ENCODE data around the gene FAM222B. TPM values are rescaled to one million over a fixed set of nuclear protein-coding genes. Genes with fewer than 3 reads are reported as not detected.
"Not testable (repeated sequence)": the region's sequence is repeated elsewhere in the genome, so short reads cannot be mapped to it uniquely, and the experiment has no call there.

FAM222B gene
- total RNA-seq, 2 donors from 2014 or later: 28.9 to 33.0 TPM

DNA sequence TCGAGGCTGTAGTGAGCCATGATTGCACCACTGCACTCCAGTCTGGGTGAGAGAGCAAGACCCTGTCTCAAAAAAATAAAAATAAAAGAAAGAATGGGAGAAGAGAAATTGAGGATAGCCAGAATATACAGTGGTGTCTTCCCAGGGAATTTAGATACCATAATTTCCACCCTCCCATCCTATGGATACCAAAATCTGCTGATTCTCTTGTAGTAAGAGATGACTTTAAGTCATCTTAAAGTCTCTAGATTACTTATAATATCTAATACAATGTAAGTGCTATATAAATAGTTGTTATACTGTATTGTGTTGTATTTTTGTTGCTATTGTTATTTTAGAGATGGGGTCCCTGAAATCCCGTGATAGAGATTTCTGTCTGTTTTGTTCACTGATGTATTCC lies 10.7 kb upstream of the FAM222B start:
- ATAC-seq: no peak
- intact Hi-C loops (cut with DNase I, micrococcal nuclease): no loop called here
- no peak for DNase-seq

DNA sequence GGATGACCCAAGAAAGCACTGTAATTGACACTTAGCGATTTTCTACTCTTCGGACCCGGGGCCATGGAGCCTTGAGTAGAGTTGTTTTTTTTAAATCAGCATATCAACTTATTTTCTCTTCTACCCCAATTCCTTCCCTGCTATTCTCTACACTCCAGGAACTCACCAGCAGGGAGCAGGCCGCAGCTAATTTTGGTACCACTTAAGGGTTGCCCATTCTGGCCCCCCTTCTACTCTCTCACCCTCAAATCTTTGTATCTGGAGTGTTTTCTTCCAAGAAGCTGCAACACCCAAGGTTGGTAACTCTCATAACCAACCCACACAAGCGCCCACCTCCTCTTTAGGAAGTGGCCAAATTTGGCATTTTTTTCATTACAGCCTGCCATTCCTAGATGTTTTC lies 6.7 kb upstream of the FAM222B start:
- DNase-seq: no peak
- no peak for ATAC-seq
- intact Hi-C loops (cut with DNase I, micrococcal nuclease): no loop called here

DNA sequence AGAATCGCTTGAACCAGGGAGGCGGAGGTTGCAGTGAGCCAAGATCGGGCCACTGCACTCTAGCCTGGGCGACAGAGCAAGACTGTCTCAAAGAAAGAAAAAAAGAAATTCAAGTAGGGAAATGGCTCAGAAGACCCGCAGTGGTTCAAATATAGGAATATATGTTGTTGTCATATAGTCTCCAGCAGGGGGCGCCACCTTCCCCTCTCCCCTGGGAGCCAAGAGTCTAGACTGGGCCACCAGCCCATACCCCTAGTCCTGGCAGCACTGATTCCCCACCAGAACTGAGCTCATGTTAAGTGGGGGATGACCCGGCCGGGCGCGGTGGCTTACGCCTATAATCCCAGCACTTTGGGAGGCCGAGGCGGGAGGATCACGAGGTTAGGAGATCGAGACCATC lies 6.1 kb upstream of the FAM222B start:
- DNase-seq (peak in 1 of 2 donors; percentile 68), ATAC-seq (peak; percentile 74)
- intact Hi-C loops (cut with DNase I, micrococcal nuclease): not testable (repeated sequence)

DNA sequence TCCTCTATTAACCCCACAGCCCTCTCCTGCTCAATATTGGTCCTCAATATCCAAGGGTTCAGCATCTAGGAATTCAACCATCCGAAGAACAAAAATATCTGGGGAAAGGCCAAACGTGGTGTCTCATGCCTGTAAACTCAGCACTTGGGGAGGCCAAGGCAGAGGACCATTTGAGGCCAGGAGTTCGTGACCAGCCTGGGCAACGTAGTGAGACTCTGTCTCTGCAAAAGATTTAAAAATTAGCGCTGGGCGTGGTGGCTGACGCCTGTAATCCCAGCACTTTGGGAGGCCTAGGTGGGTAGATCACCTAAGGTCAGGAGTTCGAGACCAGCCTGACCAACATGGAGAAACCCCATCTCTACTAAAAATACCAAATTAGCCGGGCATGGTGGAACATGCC lies 4.1 kb upstream of the FAM222B start:
- ATAC-seq; intact Hi-C loops (cut with DNase I, micrococcal nuclease); DNase-seq: not testable (repeated sequence)

- DNase-seq (no peak), ATAC-seq (no peak)
- intact Hi-C loops (cut with DNase I, micrococcal nuclease): no loop called here
Observed at GRCh38 chr17:28846231-28846630, 3.6 kb upstream of the FAM222B start.

GRCh38 chr17:28843816-28844148 lies 1.2 kb upstream of the FAM222B start:
- no peak for ATAC-seq
- peak in 1 of 2 donors; percentile 4 for DNase-seq
- intact Hi-C loops (cut with DNase I, micrococcal nuclease): no loop called here

DNA sequence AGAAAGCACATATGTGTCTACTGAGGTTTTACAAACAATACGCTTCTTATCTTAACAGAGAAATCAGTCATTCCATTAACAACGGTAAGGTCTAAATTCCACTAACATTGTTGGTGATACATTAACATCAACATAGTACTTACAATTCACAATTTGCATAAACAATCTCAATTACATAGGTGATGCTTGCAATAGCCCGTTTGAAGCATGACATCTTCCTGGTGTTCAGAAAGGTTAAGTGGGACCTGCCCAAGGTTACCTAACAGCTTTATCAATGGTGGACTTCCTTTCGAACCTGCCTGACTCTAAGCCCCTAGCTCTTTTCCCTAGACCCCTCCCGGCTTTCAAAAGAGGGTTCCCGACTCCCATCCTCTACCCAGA lies 699 bp downstream of the FAM222B start:
- DNase-seq (no peak), ATAC-seq (peak; percentile 85)
- intact Hi-C loops (cut with DNase I, micrococcal nuclease): no loop called here

GRCh38 chr17:28839221-28839620 lies 3.4 kb downstream of the FAM222B start:
- no peak for DNase-seq
- no peak for ATAC-seq
- intact Hi-C loops (cut with DNase I, micrococcal nuclease): no loop called here

GRCh38 chr17:28836541-28836940 lies 6.0 kb downstream of the FAM222B start:
- intact Hi-C loops (cut with DNase I, micrococcal nuclease); ATAC-seq; DNase-seq: not testable (repeated sequence)

- no peak for DNase-seq
- ATAC-seq: no peak
- intact Hi-C loops (cut with DNase I, micrococcal nuclease): no loop called here
Observed at GRCh38 chr17:28834420-28834819, 8.2 kb downstream of the FAM222B start.

DNA sequence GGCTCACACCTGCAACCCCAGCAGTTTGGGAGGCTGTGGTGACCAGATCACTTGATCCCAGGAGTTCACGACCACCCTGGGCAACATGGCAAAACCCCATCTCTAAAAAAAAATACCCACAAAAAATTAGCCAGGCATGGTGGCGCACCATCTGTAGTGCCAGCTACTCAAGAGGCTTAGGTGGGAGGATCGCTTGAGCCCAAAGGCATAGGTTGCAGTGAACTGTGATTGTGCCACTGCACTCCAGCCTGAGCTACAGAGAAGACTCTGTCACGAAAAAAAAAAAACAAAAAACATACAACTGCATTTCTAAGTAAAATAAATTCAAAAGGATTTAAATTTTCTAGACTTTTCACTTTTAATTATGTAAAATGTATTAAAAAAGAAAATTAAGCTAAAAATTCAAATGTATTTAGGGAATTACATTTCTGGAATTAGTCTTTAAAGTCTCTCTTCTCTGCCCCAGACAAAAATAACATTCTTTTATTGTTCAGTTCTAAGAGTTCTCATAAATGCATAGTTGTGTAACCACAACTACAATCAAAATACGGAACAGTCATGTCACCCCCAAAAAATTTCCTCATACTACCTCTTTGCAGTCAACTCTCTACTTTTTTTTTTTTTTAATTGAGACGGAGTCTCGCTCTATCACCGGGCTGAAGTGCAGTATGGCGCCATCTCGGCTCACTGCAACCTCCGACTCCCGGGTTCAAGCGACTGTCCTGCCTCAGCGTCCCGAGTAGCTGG lies 14.1 kb downstream of the FAM222B start:
- no peak for DNase-seq
- no peak for ATAC-seq
- intact Hi-C loops (cut with DNase I, micrococcal nuclease): no loop called here

DNA sequence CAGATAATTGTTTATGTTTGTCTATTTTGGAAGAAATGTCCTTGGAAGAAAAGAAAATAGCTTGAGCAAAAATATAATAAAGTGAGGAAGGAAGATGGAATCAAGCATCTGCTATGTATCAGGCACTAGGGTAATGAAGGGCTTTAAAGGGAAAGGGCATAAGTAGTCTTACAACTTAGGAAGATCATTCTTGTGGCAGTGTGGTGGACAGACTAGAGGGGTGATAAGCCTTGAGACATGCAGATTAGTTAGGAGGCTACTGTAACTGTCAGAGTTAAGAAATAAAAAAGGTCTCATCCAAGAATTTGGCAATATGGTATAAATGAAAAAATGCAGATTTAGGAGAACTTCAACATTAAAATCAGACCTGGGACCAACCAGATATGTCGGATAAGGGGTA lies 14.9 kb downstream of the FAM222B start:
- DNase-seq (no peak), ATAC-seq (no peak)
- intact Hi-C loops (cut with DNase I, micrococcal nuclease): no loop called here

- DNase-seq (no peak), ATAC-seq (no peak)
- intact Hi-C loops (cut with DNase I, micrococcal nuclease): no loop called here
Observed at GRCh38 chr17:28819582-28819981, 23.0 kb downstream of the FAM222B start.

DNA sequence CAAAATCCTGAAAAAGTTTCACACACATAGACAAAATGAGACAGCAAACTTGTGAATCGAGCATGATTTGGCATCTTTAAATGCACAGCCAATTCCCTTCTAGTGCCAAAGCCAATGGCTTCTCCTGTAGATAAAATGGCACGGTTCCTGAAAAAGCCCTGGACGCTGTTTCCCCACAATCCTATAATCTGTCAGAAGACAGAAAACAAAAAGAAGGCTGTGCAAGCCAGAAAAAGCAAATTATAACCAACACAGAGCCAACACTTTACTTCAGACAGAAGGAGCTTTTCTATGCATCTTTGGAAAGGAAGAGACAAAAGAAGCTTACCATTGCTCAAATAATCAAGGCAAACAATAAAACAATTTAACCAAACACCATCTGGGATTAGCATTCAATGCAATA lies 23.8 kb downstream of the FAM222B start:
- DNase-seq: no peak
- ATAC-seq: no peak
- intact Hi-C loops (cut with DNase I, micrococcal nuclease): no loop called here

GRCh38 chr17:28816540-28816939 lies 26.1 kb downstream of the FAM222B start:
- intact Hi-C loops (cut with DNase I, micrococcal nuclease): no loop called here
- DNase-seq: no peak
- no peak for ATAC-seq

DNA sequence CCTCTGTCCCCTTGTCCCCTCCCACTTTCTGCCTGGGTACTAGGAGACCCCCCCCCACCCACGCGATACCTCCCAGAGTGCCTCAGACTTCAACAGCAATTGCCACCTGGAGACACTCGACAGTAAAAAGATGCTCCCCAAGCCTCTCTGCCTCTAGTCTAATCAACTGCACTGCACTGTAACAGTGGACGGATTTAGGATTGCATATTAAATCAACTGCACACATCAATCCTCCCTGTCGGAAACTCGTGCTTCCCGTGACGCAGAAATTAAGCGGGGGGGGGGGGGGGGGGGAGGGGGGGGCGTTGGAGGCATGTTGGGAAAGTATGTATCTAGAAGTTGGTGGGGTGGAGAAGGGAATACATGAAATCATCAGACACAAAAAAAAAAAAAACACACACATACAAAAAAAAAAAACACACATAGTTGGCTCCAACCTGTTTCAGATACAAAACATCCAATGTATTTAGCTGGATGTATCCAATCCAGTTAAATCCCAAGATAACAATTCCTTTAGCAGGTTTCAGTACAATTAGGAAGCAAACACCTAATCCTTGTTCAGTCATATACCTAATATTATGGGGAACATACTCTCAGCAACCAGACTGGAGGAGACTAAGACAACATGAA lies 29.7 kb downstream of the FAM222B start:
- intact Hi-C loops (cut with DNase I, micrococcal nuclease): no loop called here
- DNase-seq: no peak
- ATAC-seq: peak; percentile 19

DNA sequence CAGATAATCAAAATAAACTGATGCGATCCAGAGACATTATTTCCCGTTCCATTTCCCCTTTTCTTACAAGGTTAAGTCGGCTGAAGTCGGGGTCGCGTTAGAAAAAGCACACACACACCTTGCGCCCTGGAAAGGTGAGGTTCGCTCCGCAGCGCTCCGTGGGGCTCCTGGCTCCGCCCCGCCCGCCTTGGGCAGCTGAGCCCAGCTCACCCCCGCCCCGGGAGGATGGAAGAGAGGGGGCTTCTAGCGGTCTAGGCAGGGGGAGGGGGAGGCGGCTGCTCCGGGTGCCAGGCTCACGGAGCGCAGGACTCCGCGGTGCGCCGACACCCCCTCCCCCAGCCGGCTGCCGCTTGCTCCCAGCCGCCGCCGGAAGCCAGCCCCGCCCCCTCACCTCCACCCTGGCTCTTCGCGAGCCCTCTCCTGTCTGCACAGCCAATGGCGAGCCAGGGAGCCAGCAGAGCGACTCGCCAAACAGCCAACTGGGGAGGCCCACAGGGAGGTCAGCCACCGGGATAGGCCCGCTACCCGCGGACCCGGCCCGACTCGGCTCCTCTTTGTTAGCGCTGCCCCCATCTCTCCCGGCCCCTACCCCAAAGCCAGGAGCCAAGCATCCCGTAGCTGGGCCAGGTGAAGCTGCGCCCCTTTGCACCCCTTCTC lies 30.4 kb downstream of the FAM222B start:
- DNase-seq (peak; percentile 98 to 99), ATAC-seq (peak; percentile 97)
- intact Hi-C loops (cut with DNase I, micrococcal nuclease): no loop called here

DNA sequence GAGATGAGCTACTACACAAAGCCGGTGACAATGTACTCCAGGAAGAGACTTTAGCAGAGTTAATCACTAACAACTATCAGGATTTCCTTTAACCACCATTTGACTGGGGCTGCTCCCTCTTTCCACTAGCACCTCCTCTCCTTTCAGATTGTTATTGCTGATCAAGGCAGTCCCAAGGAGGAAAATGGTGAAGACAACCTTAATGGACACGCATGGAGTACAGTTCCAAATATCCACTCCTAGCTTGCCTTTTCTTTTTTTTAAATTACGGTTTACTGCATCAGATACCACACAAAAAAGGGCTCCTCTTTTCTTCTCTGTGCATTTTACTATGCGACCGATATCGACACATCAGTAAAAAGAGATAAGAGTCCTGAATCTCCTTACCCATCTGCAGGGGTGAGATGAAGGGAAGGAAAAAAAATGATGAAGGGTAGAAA lies 30.9 kb downstream of the FAM222B start:
- no peak for DNase-seq
- intact Hi-C loops (cut with DNase I, micrococcal nuclease): no loop called here
- ATAC-seq: peak; percentile 73

- intact Hi-C loops (cut with DNase I, micrococcal nuclease): no loop called here
- DNase-seq: no peak
- no peak for ATAC-seq
Observed at GRCh38 chr17:28810437-28810836, 32.2 kb downstream of the FAM222B start.

GRCh38 chr17:28807925-28808634 lies 34.5 kb downstream of the FAM222B start:
- intact Hi-C loops (cut with DNase I, micrococcal nuclease): no loop called here
- DNase-seq (no peak), ATAC-seq (no peak)
